Daoy (cell line): ENCODE results near the gene KCNQ1. TPM values are rescaled to one million over a fixed set of nuclear protein-coding genes. Genes with fewer than 3 reads are reported as not detected.

ENCODE experiments used
- DNase-seq: peaks from one replicate; pipeline ENCODE4 v3.0.0-alpha.2; 2015; ENCODE audit warnings: low read depth
- total RNA-seq: library from RNA; depleted of rRNA; stranded (reverse); fragments of >200 nt; shearing (Covaris generic); gene quantifications from 2 replicates; pipeline ENCODE4 v1.2.3, GENCODE V29; 2014

The KCNQ1 gene
- total RNA-seq, 1 experiment from 2014 or later, result not detected

GRCh38 chr11:2713094-2713493 is 268.3 kb downstream of the KCNQ1 start:
- DNase-seq, result no peak

DNA sequence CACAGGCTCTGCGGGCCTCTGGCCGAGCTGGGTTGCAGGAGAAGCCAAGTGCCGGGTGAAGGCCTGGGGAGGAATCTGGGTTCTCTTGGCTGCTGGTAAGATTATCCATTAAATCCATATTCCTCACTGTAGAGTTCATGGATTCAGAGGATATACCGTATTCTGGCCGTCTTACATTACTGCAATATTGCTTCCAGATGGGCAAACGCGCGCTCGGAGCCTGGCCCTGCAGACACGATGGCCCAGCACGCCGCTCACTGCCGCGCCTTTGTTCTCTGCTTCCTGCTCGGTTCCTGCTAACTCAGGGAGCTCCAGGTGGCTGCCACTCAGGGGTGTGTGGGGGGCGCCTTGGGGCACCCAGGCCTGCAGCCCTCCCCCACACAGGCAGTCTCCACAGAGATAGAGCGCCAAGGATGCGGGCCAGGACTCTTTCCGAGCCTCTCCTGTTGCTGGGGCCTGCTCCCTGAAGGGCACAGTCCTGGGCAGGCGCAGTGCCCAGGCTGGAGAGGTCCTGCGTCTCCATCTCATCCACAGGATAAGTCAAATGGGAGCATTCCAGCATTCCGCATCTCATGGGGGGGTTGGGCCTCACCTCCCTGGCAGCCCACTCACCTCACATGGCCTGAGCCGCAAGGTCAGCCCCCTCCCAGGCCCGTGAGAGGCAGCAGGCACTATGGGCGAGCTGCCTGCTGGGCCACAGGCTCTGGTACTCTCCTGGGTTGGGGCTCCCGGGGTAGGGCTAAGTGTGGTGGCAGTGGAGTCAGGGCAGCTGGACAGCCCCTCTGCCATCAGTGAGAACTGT is 269.1 kb downstream of the KCNQ1 start:
- no peak for DNase-seq

GRCh38 chr11:2714463-2714800 is 269.6 kb downstream of the KCNQ1 start:
- no peak for DNase-seq

DNA sequence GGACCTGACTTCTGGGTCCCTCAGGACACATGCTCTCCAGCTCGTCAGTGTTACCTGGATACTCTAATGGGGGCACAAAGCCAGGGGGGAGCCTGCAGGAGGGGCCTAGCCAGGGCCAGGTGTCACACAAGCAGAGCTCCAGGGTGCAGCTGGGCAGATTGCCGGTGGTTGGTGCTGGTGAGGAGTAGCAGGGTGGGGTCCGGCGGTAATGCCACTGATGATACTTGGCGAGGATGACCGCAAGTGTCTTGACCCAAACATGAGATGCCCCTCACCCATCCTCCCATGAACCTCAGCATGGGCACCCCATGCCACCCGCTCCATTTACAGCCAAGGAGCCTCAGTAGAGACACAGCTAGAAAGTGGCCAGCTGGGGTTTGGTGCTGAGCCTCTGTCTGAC is 270.1 kb downstream of the KCNQ1 start:
- no peak for DNase-seq

- DNase-seq, result no peak
These were observed 271.0 kb downstream of the KCNQ1 start for GRCh38 chr11:2715716-2716350.

DNA sequence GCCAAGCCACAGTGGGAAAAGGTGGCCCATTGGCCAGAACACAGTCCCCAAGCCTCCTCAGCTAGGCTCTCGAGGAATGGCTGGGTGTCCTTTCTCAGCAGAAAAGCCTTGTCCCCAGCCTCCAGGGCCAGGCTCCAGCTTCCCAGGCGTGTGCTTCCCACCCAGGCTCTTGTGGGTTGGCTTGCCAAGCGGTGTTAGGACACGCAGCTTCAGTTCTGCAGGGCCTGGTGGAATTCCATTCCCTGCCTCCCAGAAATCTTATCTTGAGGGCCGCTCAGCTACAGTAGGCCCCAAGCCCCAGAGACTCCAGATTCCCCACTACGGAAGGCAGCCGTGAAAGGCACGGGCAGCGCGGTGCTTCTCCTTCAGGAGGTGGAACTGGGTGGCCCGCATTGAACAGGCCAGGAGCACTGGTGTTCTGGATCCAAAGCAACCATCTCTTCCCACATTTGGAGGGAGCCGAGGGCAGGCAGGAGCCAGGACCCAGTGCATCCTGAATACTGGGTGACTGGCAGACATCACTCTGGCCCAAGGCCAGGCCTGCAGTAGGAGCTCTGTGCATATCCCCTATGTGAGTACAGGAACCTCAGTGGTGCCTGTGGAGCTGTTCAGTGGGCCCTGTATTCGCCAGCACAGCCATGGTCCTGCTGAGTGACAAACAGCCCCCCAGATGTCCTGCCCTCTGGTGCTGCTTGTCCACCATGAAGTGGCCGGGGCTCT is 271.7 kb downstream of the KCNQ1 start:
- no peak for DNase-seq

DNA sequence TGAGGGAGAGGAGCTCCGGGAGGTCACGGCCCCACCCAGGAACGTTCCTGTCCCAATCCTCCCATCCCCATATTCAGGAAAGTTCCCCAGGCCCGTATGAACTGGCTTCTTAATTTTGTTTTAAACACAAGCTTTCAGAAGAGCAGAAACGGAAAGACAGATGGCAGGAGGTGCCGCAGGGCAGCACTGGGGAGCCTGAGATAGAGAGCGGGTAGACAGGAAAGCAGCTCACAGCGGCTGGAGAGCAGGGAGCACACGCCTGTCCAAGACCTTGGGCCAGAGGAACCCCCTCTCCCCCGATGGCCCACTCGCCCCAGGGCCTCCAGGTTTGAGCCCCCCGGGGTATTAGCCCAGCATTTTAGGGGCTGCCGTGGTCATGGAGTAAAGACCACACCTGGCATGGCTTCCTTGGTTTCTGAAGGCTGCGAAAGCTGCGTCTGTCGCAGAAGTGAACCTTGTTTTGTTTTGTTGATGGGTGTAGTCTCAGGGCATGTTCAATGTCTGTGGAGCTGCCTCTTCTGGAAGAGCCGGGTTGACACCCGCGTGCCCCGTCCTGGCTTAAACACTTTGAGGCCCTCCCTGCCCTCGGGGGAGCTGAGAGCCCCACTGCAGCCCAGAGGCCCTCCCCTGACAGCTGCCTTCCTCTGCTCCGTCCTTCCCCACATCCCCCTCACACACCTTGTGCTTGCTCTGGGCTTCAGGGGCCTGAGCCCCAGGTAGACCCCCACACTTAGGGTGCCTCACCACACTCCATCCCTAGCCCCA is 272.9 kb downstream of the KCNQ1 start:
- DNase-seq, result no peak

DNA sequence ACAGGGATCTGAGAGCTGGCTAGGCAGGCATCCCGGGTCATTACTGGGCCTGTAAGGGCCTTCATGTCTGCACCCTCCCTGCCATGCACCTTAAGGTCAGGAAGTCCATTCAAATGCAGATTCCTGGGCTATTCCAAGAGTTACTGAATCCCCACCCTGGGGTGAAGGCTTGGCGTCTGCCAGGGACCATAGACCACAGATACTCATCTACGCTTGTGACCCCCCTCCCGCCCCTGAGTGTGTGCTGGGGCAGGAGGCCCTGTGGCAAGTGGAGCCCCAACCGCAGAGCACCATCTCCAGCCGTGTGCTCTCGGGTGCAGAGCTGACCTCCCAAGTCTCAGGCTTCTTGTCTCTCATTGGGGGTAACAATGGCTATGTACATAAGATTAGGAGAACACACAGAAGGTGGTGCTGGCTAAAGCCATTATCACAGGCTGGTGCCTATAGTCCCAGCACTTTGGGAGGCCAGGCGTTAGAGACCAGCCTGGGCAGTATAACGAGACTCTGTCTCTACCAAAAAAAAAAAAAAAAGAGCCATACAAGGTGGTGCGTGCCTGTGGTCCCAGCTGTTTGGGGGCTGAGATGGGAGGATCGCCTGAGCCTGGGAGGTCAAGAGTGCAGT is 274.1 kb downstream of the KCNQ1 start:
- DNase-seq, result no peak

DNA sequence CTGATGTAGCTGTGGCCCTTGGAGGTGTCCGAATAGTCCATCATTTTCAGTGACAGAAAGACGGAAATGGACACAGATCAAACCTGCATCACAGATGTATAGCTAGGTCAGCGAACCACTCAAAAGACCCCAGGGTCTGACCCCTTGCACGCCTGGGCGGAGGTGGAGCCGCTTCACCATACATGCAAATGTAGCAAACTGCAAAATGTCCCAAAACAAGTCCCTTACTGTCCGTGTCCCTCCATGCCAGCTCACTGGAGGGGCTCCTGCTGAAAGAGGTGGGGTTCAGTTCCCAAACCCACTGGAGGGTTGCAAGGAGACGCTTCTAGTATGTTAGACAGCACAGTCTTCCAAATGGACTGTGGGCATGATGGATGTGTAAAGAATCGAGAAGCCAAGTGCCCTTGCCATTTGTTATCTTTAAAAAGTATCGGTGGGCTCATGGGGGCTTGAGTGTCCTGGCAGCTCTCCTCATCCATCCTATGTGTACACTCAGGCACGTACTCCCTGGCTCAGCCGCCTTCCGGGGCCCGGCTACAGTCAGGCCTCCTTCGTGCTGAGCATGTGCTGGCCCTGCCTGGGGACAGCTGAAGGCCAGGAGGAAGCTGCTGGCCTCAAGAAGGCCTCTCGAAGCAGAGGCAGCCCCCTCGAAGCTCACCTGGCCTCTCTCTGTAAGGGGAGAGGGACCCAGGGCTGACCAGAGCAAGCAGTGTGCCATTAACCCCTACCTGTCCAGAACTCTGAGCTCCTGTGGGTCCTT is 275.2 kb downstream of the KCNQ1 start:
- DNase-seq, result no peak

GRCh38 chr11:2721210-2721916 is 276.6 kb downstream of the KCNQ1 start:
- DNase-seq, result no peak

- no peak for DNase-seq
These were observed 278.1 kb downstream of the KCNQ1 start for GRCh38 chr11:2722955-2723354.

- no peak for DNase-seq
These were observed 279.3 kb downstream of the KCNQ1 start for GRCh38 chr11:2724104-2724503.

- no peak for DNase-seq
These were observed 280.0 kb downstream of the KCNQ1 start for GRCh38 chr11:2724653-2725367.

GRCh38 chr11:2725368-2726300 is 280.8 kb downstream of the KCNQ1 start:
- peak; percentile 72 for DNase-seq

DNA sequence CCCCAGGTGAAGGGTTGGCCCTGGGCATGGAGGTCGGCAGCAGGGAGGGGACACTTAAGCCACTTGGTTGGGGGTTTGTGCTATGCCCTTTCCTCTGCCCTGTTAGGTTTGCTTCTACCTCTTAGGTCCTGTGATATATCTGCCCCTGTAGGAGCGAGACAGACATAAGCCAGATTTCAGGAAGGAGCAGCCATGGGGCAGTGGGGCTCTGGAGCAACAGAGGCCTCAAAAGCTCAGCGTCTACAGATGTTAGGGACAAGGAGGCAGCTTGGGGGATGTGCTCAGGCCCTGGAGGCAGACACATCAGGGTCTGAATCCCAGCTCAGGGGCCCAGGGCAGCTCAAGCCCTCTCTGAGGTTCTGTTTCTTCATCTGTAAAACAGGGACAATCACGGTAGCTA is 282.2 kb downstream of the KCNQ1 start:
- DNase-seq, result no peak

DNA sequence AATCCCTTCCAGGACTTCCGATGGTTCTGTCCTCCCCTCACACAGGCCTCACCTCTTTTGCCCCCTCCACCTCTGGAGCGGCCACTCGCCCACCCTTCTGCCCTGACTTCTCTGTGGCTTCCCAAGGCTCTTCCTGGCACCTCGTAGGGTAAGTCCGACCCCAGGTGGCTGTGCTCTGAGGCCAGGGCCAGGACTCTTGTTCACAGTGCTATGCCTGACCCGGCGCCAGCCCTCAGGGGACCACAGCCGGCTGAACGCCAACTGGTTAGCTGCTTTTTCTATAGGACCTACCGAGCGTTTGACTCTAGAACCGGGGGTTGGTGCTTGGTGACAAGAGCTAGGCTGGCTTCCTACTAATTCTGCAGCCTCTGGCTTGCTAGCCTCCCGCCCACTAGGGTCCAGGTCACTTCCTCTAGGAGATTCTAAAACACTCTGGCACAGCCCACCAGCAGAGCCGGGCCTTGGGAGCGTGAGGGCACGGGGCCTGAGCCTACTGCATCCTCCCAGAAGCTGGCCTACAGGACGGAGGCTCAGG is 283.4 kb downstream of the KCNQ1 start:
- DNase-seq, result no peak

- no peak for DNase-seq
These were observed 284.0 kb downstream of the KCNQ1 start for GRCh38 chr11:2728663-2729332.

DNA sequence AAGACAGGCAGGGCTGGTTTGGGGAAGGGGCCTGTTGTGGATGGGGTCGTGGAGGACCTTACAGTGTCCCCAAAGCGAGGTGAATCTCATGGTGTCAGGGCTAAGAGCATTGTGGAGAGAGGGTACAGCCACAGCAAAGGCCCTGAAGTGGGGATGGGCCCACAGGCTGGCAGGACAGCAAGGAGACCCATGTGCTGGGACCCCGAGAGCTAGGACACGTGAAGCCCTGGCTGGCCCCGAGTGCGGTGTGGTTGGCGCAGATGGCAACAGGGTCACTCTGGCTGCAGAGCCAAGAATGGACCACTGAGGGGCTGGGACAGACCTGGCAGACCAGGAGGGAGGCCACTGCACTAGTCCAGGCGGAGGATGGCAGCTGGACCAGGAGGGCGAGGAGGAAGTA is 285.0 kb downstream of the KCNQ1 start:
- no peak for DNase-seq
